Tibial nerve (tissue), 4 donors: Measurements from ENCODE around the gene SERPINI1. TPM values are rescaled to one million over a fixed set of nuclear protein-coding genes. Genes with fewer than 3 reads are reported as not detected.

Experiments
- DNase-seq, 2 donors: peaks; one replicate each; pipeline ENCODE4 v3.0.0-alpha.2; 2019; ENCODE audit warnings: low spot score in 2 of 2
- H3K27ac ChIP-seq, 4 donors: fragments of 200-600 bp; sonication (generic) in 3 of 4; one replicate each; pipeline ENCODE4 v1.5.1; 2017 to 2019; ENCODE audit warnings: mild to moderate bottlenecking in 1 of 4
- H3K27me3 ChIP-seq, 2 donors: fragments of 200-600 bp; sonication (generic) in 1 of 2; one replicate each; pipeline versions ENCODE4 v1.5.1 to v1.6.0; 2017 to 2019
- H3K36me3 ChIP-seq, 3 donors: fragments of 200-600 bp; sonication (generic); one replicate each; pipeline ENCODE4 v1.5.1; 2018 to 2019
- H3K4me1 ChIP-seq, 4 donors: fragments of 200-600 bp; sonication (generic) in 3 of 4; one replicate each; pipeline ENCODE4 v1.5.1; 2017 to 2019
- H3K4me3 ChIP-seq, 4 donors: fragments of 200-600 bp; sonication (generic) in 3 of 4; one replicate each; pipeline ENCODE4 v1.5.1; 2017 to 2019; ENCODE audit warnings: mild to moderate bottlenecking in 1 of 4, moderate library complexity in 1 of 4
- H3K9me3 ChIP-seq, 4 donors: fragments of 200-600 bp; sonication (generic) in 3 of 4; one replicate each; pipeline ENCODE4 v1.5.1; 2017 to 2019
- CTCF ChIP-seq, 5 experiments: fragments of 200-600 bp in 3 of 5; fragments of 450-650 bp in 2 of 5; sonication (generic) in 3 of 5; IDR thresholded peaks; one replicate each; pipeline ENCODE4 v1.5.1; 2016 to 2019; ENCODE audit warnings: antibody characterized with exemption in 5 of 5, mild to moderate bottlenecking in 3 of 5, moderate library complexity in 2 of 5
- EP300 ChIP-seq, 2 donors: sonication (generic); formaldehyde crosslinking; IDR thresholded peaks; one replicate each; pipeline ENCODE4 v1.6.1; 2017; ENCODE audit warnings: antibody characterized with exemption in 2 of 2, mild to moderate bottlenecking in 1 of 2
- POLR2A ChIP-seq, 2 donors: fragments of 450-650 bp; IDR thresholded peaks; one replicate each; pipeline ENCODE4 v1.6.1; 2017; ENCODE audit warnings: antibody characterized with exemption in 2 of 2, mild to moderate bottlenecking in 2 of 2, moderate library complexity in 2 of 2
- WGBS, 2 donors: methylation state at CpG; one replicate each; pipeline ENCODE4 v1.1.5; 2018; 5-methylcytosine and 5-hydroxymethylcytosine counted together
- total RNA-seq, 4 donors: library from RNA; depleted of rRNA; stranded (reverse); fragments of >200 nt; gene quantifications; one replicate each; pipeline ENCODE4 v1.1.0, GENCODE V29; 2016

The SERPINI1 gene
- total RNA-seq, 4 donors from 2014 or later = 1.2 to 15.5 (median 3.8) TPM

GRCh38 chr3:167761302-167761701 is 25.8 kb downstream of the SERPINI1 start:
- H3K4me3 ChIP-seq = no peak overlapping the region
- H3K36me3 ChIP-seq = no peaks in the 10 kb centered on the region
- TF ChIP-seq EP300 (IDR thresholded peaks at IDR 0.05) (no peak), POLR2A (IDR thresholded peaks at IDR 0.05) (no peak), CTCF (IDR thresholded peaks at IDR 0.05) (no peak)
- no peaks in the 10 kb centered on the region for H3K4me1 ChIP-seq
- H3K27me3 ChIP-seq = no peaks in the 10 kb centered on the region
- DNase-seq = no peak
- 74 to 76% methylated on average over 1 of the region's 1 CpG for WGBS, 2 donors
- peaks cover 0 to 6% (median 0%) of the 10 kb centered on the region in 4 donors for H3K9me3 ChIP-seq
- H3K27ac ChIP-seq = no peak overlapping the region

GRCh38 chr3:167762296-167762695 is 26.8 kb downstream of the SERPINI1 start:
- Histone ChIP-seq H3K4me3 (no peak overlapping the region), H3K36me3 (no peaks in the 10 kb centered on the region), H3K9me3 (peaks cover 0 to 6% (median 0%) of the 10 kb centered on the region in 4 donors), H3K4me1 (no peaks in the 10 kb centered on the region), H3K27ac (no peak overlapping the region), H3K27me3 (no peaks in the 10 kb centered on the region)
- 47 to 49% methylated on average over 2 of the region's 2 CpGs for WGBS, 2 donors
- DNase-seq = no peak
- TF ChIP-seq CTCF (IDR thresholded peaks at IDR 0.05) (no peak), EP300 (IDR thresholded peaks at IDR 0.05) (no peak), POLR2A (IDR thresholded peaks at IDR 0.05) (no peak)

- WGBS, 2 donors = 53 to 69% methylated on average over 3 of the region's 3 CpGs
These were observed 37.5 kb downstream of the SERPINI1 start for GRCh38 chr3:167772992-167773391.

GRCh38 chr3:167773584-167773983 is 38.1 kb downstream of the SERPINI1 start:
- Histone ChIP-seq H3K9me3 (peaks cover 0 to 9% (median 0%) of the 10 kb centered on the region in 4 donors), H3K27me3 (no peaks in the 10 kb centered on the region), H3K4me3 (no peak overlapping the region), H3K4me1 (no peaks in the 10 kb centered on the region), H3K36me3 (no peaks in the 10 kb centered on the region), H3K27ac (no peak overlapping the region)
- no peak for DNase-seq
- TF ChIP-seq CTCF (IDR thresholded peaks at IDR 0.05) (no peak), POLR2A (IDR thresholded peaks at IDR 0.05) (no peak), EP300 (IDR thresholded peaks at IDR 0.05) (no peak)
- WGBS, 2 donors = 52 to 65% methylated on average over 1 of the region's 1 CpG

More at GRCh38 chr3:167772992-167773391, 37.5 kb downstream of the SERPINI1 start:
- peaks cover 0 to 4% (median 0%) of the 10 kb centered on the region in 4 donors for H3K9me3 ChIP-seq
- H3K4me1 ChIP-seq = no peaks in the 10 kb centered on the region
- no peak overlapping the region for H3K27ac ChIP-seq
- DNase-seq = no peak
- H3K4me3 ChIP-seq = no peak overlapping the region
- no peak for TF ChIP-seq EP300 (IDR thresholded peaks at IDR 0.05)
- no peak for TF ChIP-seq POLR2A (IDR thresholded peaks at IDR 0.05)
- no peak for TF ChIP-seq CTCF (IDR thresholded peaks at IDR 0.05)
- no peaks in the 10 kb centered on the region for H3K27me3 ChIP-seq
- no peaks in the 10 kb centered on the region for H3K36me3 ChIP-seq

GRCh38 chr3:167776066-167776685 is 40.7 kb downstream of the SERPINI1 start:
- H3K27me3 ChIP-seq = no peaks in the 10 kb centered on the region
- TF ChIP-seq POLR2A (IDR thresholded peaks at IDR 0.05) (no peak), EP300 (IDR thresholded peaks at IDR 0.05) (no peak), CTCF (IDR thresholded peaks at IDR 0.05) (no peak)
- no peaks in the 10 kb centered on the region for H3K36me3 ChIP-seq
- WGBS, 2 donors = 59 to 70% methylated on average over 4 of the region's 4 CpGs
- no peaks in the 10 kb centered on the region for H3K4me1 ChIP-seq
- DNase-seq = no peak
- H3K9me3 ChIP-seq = peaks cover 0 to 9% (median 0%) of the 10 kb centered on the region in 4 donors
- no peak overlapping the region for H3K4me3 ChIP-seq
- H3K27ac ChIP-seq = no peak overlapping the region
